ENCODE results near the gene SERPINE1. TPM values are rescaled to one million over a fixed set of nuclear protein-coding genes. Genes with fewer than 3 reads are reported as not detected.
A peak's percentile ranks its signal among the peaks of the same experiment; 100 is the strongest.

Gene SERPINE1
- total and polyA plus RNA-seq, 2 of the 13 experiments (the other 11 are each of a cell fraction or from before 2014, with no cell fraction given), result 21.2 to 1,576 TPM

DNA sequence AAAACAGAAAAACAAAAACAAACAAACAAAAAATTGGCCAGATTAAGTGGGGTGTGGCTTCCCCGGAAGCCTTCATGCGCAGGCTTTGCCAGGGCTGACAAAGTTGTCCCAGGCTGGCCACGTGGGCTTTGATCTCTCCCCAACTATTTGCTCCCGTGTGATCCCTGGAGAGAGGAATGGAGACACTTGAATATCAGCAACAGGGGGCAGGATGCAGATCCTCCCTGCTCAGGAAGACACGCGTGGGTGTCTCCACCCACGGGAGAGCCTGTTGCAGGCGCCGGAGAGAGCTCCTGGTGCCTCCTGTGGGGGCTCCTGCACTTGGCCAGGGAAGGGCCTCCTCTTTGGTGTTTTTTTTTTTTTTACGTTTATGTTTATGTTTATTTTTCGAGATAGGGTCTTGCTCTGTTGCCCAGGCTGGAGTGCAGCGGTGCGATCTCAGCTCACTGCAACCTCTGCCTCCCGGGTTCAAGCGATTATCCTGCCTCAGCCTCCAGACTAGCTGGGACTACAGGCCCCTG is 22.7 kb upstream of the SERPINE1 start (continued):
- TF ChIP-seq ZNF770 (CRISPR knock-in tag; IDR thresholded peaks at IDR 0.05) (no peak), HOMEZ (CRISPR knock-in tag; IDR thresholded peaks at IDR 0.05; ENCODE audit: low read depth) (no peak), ZNF180 (CRISPR knock-in tag; IDR thresholded peaks at IDR 0.05; ENCODE audit: borderline replicate concordance, low read depth) (no peak), GFI1 (CRISPR knock-in tag; IDR thresholded peaks at IDR 0.05; ENCODE audit: borderline replicate concordance) (no peak), TCF7L2 (IDR thresholded peaks at IDR 0.05; ENCODE audit: low read depth, low read length) (no peak), KLF6 (CRISPR knock-in tag; IDR thresholded peaks at IDR 0.05) (no peak), GLMP (CRISPR knock-in tag; IDR thresholded peaks at IDR 0.05; ENCODE audit: borderline replicate concordance) (no peak), NFIC (IDR thresholded peaks at IDR 0.05; ENCODE audit: low read length) (no peak), ZNF362 (CRISPR knock-in tag; IDR thresholded peaks at IDR 0.05; ENCODE audit: borderline replicate concordance) (0 out of 2 replicates have a peak, but pooled peaks have one; percentile 52), SIN3B (IDR thresholded peaks at IDR 0.05; ENCODE audit: low read length) (no peak), PTBP1 (IDR thresholded peaks at IDR 0.05; ENCODE audit: low read depth, low read length, poor library complexity, severe bottlenecking) (no peak), DZIP1 (CRISPR knock-in tag; IDR thresholded peaks at IDR 0.05) (no peak), ZNF775 (CRISPR knock-in tag; IDR thresholded peaks at IDR 0.05; ENCODE audit: borderline replicate concordance) (no peak), ZNF121 (CRISPR knock-in tag; IDR thresholded peaks at IDR 0.05) (peak; percentile 99)
- TF ChIP-seq, protein P1, sequence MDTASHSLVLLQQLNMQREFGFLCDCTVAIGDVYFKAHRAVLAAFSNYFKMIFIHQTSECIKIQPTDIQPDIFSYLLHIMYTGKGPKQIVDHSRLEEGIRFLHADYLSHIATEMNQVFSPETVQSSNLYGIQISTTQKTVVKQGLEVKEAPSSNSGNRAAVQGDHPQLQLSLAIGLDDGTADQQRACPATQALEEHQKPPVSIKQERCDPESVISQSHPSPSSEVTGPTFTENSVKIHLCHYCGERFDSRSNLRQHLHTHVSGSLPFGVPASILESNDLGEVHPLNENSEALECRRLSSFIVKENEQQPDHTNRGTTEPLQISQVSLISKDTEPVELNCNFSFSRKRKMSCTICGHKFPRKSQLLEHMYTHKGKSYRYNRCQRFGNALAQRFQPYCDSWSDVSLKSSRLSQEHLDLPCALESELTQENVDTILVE (CRISPR knock-in tag; IDR thresholded peaks at IDR 0.05), result no peak
- TF ChIP-seq, protein P2, sequence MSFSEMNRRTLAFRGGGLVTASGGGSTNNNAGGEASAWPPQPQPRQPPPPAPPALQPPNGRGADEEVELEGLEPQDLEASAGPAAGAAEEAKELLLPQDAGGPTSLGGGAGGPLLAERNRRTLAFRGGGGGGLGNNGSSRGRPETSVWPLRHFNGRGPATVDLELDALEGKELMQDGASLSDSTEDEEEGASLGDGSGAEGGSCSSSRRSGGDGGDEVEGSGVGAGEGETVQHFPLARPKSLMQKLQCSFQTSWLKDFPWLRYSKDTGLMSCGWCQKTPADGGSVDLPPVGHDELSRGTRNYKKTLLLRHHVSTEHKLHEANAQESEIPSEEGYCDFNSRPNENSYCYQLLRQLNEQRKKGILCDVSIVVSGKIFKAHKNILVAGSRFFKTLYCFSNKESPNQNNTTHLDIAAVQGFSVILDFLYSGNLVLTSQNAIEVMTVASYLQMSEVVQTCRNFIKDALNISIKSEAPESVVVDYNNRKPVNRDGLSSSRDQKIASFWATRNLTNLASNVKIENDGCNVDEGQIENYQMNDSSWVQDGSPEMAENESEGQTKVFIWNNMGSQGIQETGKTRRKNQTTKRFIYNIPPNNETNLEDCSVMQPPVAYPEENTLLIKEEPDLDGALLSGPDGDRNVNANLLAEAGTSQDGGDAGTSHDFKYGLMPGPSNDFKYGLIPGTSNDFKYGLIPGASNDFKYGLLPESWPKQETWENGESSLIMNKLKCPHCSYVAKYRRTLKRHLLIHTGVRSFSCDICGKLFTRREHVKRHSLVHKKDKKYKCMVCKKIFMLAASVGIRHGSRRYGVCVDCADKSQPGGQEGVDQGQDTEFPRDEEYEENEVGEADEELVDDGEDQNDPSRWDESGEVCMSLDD (CRISPR knock-in tag; IDR thresholded peaks at IDR 0.05; ENCODE audit: borderline replicate concordance), result no peak

All from HepG2 (cell line).